ENCODE results near the gene RNF5.

The RNF5 gene

DNA sequence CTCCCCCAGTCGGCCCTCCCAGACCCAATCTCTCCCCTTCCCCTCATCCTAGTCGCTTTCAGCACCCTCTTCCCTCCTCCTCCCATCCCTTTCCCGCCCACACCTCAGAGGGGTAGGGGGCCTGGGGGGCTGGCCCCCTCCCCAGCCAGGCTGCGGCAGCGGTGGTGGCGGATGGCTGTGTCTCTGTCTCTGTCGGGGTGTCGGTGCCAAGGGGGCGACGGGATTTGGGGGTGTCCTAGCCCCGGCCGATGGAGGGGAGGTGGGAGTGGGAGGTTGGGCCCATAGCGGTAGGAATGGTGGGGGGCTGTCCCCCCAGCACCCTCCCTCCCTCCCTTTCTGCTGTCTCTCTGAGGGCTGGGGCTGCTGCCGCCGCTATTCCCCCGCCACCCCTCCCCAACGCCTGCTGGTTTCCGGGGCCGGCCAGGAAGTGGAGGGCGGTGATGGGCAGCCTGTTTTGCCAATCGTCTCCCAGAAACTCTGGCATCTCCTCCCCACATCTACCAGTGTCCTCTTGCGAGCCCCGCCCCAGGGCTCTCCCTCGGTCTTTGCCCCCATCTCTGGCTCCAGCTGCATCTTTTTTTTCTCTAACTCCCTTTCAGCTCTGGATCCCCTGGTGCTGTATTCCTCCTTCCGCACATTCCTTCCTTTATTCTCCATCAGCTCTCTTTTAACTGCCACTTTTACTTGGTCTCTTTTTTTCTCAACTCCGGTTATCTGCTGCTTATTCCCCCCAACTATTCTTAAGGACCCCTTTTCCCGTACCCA is 2.3 kb upstream of the RNF5 start, which contains the start of gene AGPAT1 (continued):
- TF ChIP-seq ZBTB7A (tag by site-specific recombination; IDR thresholded peaks at IDR 0.05; ENCODE audit: low read depth) (peak; percentile 54; the same call in 1 of the 2 replicates), ZNF514 (tag by site-specific recombination; IDR thresholded peaks at IDR 0.05) (no peak), MEIS1 (CRISPR knock-in tag; IDR thresholded peaks at IDR 0.05; ENCODE audit: borderline replicate concordance) (no peak), ZNF596 (tag by site-specific recombination; IDR thresholded peaks at IDR 0.05) (no peak), ZNF747 (tag by site-specific recombination; IDR thresholded peaks at IDR 0.05) (no peak), ZNF600 (tag by site-specific recombination; IDR thresholded peaks at IDR 0.05) (no peak), ZNF777 (tag by site-specific recombination; IDR thresholded peaks at IDR 0.05; ENCODE audit: borderline replicate concordance) (no peak), ZNF561 (tag by site-specific recombination; IDR thresholded peaks at IDR 0.05; ENCODE audit: borderline replicate concordance) (peak; percentile 29; the same call in 1 of the 2 replicates), ZNF121 (tag by site-specific recombination; IDR thresholded peaks at IDR 0.05) (no peak), KLF9 (tag by site-specific recombination; IDR thresholded peaks at IDR 0.05; ENCODE audit: low read depth) (peak; percentile 48; the same call in 1 of the 2 replicates), ZNF146 (tag by site-specific recombination; IDR thresholded peaks at IDR 0.05) (no peak), ZBTB48 (tag by site-specific recombination; IDR thresholded peaks at IDR 0.05) (no peak; the same call in 1 of the 2 replicates), ZNF394 (tag by site-specific recombination; IDR thresholded peaks at IDR 0.05; ENCODE audit: borderline replicate concordance) (no peak), ZNF555 (tag by site-specific recombination; conservative IDR thresholded peaks at IDR 0.05) (no peak), ZNF830 (tag by site-specific recombination; IDR thresholded peaks at IDR 0.05; ENCODE audit: low read depth) (no peak), ZNF529 (tag by site-specific recombination; IDR thresholded peaks at IDR 0.05; ENCODE audit: insufficient replicate concordance) (no peak), ZNF677 (tag by site-specific recombination; IDR thresholded peaks at IDR 0.05) (no peak), ZNF214 (tag by site-specific recombination; IDR thresholded peaks at IDR 0.05; ENCODE audit: borderline replicate concordance) (no peak), ZNF768 (tag by site-specific recombination; IDR thresholded peaks at IDR 0.05) (no peak), SP3 (tag by site-specific recombination; IDR thresholded peaks at IDR 0.05) (peak; percentile 83)
- TF ChIP-seq, protein P1, sequence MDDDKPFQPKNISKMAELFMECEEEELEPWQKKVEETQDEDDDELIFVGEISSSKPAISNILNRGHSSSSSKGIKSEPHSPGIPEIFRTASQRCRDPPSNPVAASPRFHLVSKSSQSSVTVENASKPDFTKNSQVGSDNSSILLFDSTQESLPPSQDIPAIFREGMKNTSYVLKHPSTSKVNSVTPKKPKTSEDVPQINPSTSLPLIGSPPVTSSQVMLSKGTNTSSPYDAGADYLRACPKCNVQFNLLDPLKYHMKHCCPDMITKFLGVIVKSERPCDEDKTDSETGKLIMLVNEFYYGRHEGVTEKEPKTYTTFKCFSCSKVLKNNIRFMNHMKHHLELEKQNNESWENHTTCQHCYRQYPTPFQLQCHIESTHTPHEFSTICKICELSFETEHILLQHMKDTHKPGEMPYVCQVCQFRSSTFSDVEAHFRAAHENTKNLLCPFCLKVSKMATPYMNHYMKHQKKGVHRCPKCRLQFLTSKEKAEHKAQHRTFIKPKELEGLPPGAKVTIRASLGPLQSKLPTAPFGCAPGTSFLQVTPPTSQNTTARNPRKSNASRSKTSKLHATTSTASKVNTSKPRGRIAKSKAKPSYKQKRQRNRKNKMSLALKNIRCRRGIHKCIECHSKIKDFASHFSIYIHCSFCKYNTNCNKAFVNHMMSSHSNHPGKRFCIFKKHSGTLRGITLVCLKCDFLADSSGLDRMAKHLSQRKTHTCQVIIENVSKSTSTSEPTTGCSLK (tag by site-specific recombination; IDR thresholded peaks at IDR 0.05): no peak
- TF ChIP-seq, protein P2, sequence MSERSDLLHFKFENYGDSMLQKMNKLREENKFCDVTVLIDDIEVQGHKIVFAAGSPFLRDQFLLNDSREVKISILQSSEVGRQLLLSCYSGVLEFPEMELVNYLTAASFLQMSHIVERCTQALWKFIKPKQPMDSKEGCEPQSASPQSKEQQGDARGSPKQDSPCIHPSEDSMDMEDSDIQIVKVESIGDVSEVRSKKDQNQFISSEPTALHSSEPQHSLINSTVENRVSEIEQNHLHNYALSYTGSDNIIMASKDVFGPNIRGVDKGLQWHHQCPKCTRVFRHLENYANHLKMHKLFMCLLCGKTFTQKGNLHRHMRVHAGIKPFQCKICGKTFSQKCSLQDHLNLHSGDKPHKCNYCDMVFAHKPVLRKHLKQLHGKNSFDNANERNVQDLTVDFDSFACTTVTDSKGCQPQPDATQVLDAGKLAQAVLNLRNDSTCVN (tag by site-specific recombination; optimal IDR thresholded peaks at IDR 0.05): peak; percentile 17
- TF ChIP-seq, protein P3, sequence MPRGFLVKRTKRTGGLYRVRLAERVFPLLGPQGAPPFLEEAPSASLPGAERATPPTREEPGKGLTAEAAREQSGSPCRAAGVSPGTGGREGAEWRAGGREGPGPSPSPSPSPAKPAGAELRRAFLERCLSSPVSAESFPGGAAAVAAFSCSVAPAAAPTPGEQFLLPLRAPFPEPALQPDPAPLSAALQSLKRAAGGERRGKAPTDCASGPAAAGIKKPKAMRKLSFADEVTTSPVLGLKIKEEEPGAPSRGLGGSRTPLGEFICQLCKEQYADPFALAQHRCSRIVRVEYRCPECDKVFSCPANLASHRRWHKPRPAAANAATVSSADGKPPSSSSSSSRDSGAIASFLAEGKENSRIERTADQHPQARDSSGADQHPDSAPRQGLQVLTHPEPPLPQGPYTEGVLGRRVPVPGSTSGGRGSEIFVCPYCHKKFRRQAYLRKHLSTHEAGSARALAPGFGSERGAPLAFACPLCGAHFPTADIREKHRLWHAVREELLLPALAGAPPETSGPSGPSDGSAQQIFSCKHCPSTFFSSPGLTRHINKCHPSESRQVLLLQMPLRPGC (tag by site-specific recombination; IDR thresholded peaks at IDR 0.05): 0 out of 2 replicates have a peak, but pooled peaks have one; percentile 10
- TF ChIP-seq, protein P4, sequence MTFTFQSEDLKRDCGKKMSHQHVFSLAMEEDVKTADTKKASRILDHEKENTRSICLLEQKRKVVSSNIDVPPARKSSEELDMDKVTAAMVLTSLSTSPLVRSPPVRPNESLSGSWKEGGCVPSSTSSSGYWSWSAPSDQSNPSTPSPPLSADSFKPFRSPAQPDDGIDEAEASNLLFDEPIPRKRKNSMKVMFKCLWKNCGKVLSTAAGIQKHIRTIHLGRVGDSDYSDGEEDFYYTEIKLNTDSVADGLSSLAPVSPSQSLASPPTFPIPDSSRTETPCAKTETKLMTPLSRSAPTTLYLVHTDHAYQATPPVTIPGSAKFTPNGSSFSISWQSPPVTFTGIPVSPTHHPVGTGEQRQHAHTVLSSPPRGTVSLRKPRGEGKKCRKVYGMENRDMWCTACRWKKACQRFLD (tag by site-specific recombination; IDR thresholded peaks at IDR 0.05): no peak
- TF ChIP-seq, protein P5, sequence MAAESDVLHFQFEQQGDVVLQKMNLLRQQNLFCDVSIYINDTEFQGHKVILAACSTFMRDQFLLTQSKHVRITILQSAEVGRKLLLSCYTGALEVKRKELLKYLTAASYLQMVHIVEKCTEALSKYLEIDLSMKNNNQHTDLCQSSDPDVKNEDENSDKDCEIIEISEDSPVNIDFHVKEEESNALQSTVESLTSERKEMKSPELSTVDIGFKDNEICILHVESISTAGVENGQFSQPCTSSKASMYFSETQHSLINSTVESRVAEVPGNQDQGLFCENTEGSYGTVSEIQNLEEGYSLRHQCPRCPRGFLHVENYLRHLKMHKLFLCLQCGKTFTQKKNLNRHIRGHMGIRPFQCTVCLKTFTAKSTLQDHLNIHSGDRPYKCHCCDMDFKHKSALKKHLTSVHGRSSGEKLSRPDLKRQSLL (tag by site-specific recombination; IDR thresholded peaks at IDR 0.05): no peak
- TF ChIP-seq, protein P6, sequence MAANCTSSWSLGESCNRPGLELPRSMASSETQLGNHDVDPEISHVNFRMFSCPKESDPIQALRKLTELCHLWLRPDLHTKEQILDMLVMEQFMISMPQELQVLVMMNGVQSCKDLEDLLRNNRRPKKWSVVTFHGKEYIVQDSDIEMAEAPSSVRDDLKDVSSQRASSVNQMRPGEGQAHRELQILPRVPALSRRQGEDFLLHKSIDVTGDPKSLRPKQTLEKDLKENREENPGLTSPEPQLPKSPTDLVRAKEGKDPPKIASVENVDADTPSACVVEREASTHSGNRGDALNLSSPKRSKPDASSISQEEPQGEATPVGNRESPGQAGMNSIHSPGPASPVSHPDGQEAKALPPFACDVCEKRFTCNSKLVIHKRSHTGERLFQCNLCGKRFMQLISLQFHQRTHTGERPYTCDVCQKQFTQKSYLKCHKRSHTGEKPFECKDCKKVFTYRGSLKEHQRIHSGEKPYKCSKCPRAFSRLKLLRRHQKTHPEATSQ (tag by site-specific recombination; IDR thresholded peaks at IDR 0.05): no peak
- TF ChIP-seq, protein P7, sequence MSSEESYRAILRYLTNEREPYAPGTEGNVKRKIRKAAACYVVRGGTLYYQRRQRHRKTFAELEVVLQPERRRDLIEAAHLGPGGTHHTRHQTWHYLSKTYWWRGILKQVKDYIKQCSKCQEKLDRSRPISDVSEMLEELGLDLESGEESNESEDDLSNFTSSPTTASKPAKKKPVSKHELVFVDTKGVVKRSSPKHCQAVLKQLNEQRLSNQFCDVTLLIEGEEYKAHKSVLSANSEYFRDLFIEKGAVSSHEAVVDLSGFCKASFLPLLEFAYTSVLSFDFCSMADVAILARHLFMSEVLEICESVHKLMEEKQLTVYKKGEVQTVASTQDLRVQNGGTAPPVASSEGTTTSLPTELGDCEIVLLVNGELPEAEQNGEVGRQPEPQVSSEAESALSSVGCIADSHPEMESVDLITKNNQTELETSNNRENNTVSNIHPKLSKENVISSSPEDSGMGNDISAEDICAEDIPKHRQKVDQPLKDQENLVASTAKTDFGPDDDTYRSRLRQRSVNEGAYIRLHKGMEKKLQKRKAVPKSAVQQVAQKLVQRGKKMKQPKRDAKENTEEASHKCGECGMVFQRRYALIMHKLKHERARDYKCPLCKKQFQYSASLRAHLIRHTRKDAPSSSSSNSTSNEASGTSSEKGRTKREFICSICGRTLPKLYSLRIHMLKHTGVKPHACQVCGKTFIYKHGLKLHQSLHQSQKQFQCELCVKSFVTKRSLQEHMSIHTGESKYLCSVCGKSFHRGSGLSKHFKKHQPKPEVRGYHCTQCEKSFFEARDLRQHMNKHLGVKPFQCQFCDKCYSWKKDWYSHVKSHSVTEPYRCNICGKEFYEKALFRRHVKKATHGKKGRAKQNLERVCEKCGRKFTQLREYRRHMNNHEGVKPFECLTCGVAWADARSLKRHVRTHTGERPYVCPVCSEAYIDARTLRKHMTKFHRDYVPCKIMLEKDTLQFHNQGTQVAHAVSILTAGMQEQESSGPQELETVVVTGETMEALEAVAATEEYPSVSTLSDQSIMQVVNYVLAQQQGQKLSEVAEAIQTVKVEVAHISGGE (tag by site-specific recombination; conservative IDR thresholded peaks at IDR 0.05; ENCODE audit: low read depth): peak; percentile 81

Data from HEK293 (cell line).